ENCODE results near the gene CXCL16. TPM values are rescaled to one million over a fixed set of nuclear protein-coding genes. Genes with fewer than 3 reads are reported as not detected.

Gene CXCL16
- total and polyA plus RNA-seq, 2 of the 13 experiments (the other 11 are each of a cell fraction or from before 2014, with no cell fraction given), result 9.4 to 101 TPM

- TF ChIP-seq MYNN (CRISPR knock-in tag; IDR thresholded peaks at IDR 0.05; ENCODE audit: low read depth) (no peak), ZNF362 (CRISPR knock-in tag; IDR thresholded peaks at IDR 0.05; ENCODE audit: borderline replicate concordance) (no peak), ZNF737 (CRISPR knock-in tag; IDR thresholded peaks at IDR 0.05; ENCODE audit: borderline replicate concordance) (no peak), ZNF720 (CRISPR knock-in tag; IDR thresholded peaks at IDR 0.05) (no peak), ETV6 (CRISPR knock-in tag; conservative IDR thresholded peaks at IDR 0.05) (no peak), NFE2L2 (IDR thresholded peaks at IDR 0.05; ENCODE audit: low read length) (no peak), TERF1 (CRISPR knock-in tag; IDR thresholded peaks at IDR 0.05) (no peak), CENPX (CRISPR knock-in tag; IDR thresholded peaks at IDR 0.05) (no peak), PPARG (CRISPR knock-in tag; conservative IDR thresholded peaks at IDR 0.05) (peak; percentile 20; the same call in 1 of the 2 replicates), MED13 (CRISPR knock-in tag; IDR thresholded peaks at IDR 0.05) (no peak), ZNF124 (CRISPR knock-in tag; IDR thresholded peaks at IDR 0.05) (no peak), SNRNP70 (IDR thresholded peaks at IDR 0.05; ENCODE audit: low read depth, low read length) (no peak), MAF1 (CRISPR knock-in tag; IDR thresholded peaks at IDR 0.05; ENCODE audit: borderline replicate concordance) (no peak), NFYC (CRISPR knock-in tag; IDR thresholded peaks at IDR 0.05) (no peak), MEIS1 (CRISPR knock-in tag; IDR thresholded peaks at IDR 0.05; ENCODE audit: borderline replicate concordance) (peak; percentile 84), SALL1 (CRISPR knock-in tag; IDR thresholded peaks at IDR 0.05) (peak; percentile 82), ZNF337 (CRISPR knock-in tag; IDR thresholded peaks at IDR 0.05; ENCODE audit: borderline replicate concordance, low read depth) (no peak), ZNF430 (CRISPR knock-in tag; IDR thresholded peaks at IDR 0.05) (peak; percentile 93)
- TF ChIP-seq, protein P1, sequence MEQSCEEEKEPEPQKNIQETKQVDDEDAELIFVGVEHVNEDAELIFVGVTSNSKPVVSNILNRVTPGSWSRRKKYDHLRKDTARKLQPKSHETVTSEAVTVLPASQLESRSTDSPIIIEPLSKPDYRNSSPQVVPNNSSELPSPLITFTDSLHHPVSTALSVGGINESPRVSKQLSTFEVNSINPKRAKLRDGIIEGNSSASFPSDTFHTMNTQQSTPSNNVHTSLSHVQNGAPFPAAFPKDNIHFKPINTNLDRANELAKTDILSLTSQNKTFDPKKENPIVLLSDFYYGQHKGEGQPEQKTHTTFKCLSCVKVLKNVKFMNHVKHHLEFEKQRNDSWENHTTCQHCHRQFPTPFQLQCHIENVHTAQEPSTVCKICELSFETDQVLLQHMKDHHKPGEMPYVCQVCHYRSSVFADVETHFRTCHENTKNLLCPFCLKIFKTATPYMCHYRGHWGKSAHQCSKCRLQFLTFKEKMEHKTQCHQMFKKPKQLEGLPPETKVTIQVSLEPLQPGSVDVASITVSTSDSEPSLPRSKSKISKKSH (CRISPR knock-in tag; IDR thresholded peaks at IDR 0.05; ENCODE audit: borderline replicate concordance), result peak; percentile 52; the same call in 1 of the 2 replicates
- TF ChIP-seq, protein P2, sequence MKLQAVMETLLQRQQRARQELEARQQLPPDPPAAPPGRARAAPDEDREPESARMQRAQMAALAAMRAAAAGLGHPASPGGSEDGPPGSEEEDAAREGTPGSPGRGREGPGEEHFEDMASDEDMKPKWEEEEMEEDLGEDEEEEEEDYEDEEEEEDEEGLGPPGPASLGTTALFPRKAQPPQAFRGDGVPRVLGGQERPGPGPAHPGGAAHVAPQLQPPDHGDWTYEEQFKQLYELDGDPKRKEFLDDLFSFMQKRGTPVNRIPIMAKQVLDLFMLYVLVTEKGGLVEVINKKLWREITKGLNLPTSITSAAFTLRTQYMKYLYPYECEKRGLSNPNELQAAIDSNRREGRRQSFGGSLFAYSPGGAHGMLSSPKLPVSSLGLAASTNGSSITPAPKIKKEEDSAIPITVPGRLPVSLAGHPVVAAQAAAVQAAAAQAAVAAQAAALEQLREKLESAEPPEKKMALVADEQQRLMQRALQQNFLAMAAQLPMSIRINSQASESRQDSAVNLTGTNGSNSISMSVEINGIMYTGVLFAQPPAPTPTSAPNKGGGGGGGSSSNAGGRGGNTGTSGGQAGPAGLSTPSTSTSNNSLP (IDR thresholded peaks at IDR 0.05; ENCODE audit: low read depth, low read length), result peak; percentile 84
- TF ChIP-seq, protein P3, sequence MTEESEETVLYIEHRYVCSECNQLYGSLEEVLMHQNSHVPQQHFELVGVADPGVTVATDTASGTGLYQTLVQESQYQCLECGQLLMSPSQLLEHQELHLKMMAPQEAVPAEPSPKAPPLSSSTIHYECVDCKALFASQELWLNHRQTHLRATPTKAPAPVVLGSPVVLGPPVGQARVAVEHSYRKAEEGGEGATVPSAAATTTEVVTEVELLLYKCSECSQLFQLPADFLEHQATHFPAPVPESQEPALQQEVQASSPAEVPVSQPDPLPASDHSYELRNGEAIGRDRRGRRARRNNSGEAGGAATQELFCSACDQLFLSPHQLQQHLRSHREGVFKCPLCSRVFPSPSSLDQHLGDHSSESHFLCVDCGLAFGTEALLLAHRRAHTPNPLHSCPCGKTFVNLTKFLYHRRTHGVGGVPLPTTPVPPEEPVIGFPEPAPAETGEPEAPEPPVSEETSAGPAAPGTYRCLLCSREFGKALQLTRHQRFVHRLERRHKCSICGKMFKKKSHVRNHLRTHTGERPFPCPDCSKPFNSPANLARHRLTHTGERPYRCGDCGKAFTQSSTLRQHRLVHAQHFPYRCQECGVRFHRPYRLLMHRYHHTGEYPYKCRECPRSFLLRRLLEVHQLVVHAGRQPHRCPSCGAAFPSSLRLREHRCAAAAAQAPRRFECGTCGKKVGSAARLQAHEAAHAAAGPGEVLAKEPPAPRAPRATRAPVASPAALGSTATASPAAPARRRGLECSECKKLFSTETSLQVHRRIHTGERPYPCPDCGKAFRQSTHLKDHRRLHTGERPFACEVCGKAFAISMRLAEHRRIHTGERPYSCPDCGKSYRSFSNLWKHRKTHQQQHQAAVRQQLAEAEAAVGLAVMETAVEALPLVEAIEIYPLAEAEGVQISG (CRISPR knock-in tag; IDR thresholded peaks at IDR 0.05), result peak; percentile 66; the same call in 1 of the 2 replicates
Observed at GRCh38 chr17:4721203-4722135, 18.3 kb downstream of the CXCL16 start (continued).

Measured in HepG2 (cell line).